Measurements from ENCODE around the gene KRTAP5-4. TPM values are rescaled to one million over a fixed set of nuclear protein-coding genes. Genes with fewer than 3 reads are reported as not detected.
"Not testable (repeated sequence)": the region's sequence is repeated elsewhere in the genome, so short reads cannot be mapped to it uniquely, and the experiment has no call there.

Gene KRTAP5-4, protein sequence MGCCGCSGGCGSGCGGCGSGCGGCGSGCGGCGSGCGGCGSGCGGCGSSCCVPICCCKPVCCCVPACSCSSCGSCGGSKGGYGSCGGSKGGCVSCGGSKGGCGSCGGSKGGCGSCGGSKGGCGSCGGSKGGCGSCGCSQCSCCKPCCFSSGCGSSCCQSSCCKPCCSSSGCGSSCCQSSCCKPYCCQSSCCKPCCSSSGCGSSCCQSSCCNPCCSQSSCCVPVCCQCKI
- not detected for polyA plus RNA-seq (2013, experiment 1 of 2)
- not detected for polyA plus RNA-seq (2013, experiment 2 of 2)

DNA sequence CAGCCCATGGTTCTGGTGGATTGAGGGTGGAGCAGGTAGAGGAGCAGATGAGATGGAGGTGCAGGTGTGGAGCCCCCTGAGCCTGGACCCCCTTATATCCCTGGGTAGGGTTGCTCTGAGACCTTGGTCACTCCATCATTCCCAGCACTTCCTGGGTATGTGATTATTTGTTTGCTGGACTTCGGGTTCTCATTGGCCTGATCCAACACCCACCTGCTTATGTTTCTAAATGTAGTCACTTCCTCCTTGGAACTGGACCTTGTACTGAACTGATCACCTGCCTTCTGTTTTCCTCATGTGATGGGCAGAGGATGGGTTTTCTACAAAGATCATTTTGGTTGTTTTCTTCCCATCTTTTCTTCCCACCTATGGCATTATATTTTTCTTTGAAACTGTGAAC lies at the start of gene KRTAP5-4:
TSS of gene KRTAP5-4 (minus strand) at position 53 of the 400 bp plus-strand sequence. CDS start at position 8, 45 bp downstream.
- WGBS: no CpG with 5 or more reads among the region's 1 CpG

DNA sequence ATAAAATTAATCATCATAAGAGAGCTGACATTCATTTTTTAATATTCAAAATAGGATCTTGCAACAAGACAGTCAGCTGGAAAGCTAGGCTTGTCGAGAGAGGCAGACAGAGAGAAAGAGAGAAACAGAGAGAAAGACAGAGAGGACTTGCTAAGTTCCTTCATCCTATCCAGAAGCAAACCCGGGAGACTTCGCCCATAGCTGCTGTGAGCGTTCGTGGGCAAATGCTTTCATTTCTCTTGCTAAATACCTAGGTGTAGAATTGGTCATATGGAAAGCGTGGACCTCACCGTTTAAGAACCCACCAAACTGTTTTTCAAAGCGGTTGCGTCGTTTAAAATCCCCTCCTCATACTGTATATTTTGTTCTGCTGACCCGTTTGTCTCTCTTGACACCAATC lies 49.7 kb upstream of the KRTAP5-4 start:
- WGBS: 89% methylated on average over 11 of the region's 11 CpGs
- Histone ChIP-seq H3K27me3 (ENCODE audit: control insufficient read depth in 1 of 2, insufficient read depth in 1 of 2, low read length in 2 of 2) (peaks cover 63 to 86% of the 10 kb centered on the region in 2 experiments), H3K4me1 (ENCODE audit: control insufficient read depth, insufficient read depth, low read depth, low read length) (peaks cover 3% of the 10 kb centered on the region), H3K23ac (ENCODE audit: low read length in 2 of 2) (no peak overlapping the region), H4K8ac (ENCODE audit: low read length) (no peak overlapping the region), H3K79me1 (replicated peaks; ENCODE audit: low read length, poor library complexity, severe bottlenecking) (no peaks in the 10 kb centered on the region), H3K36me3 (ENCODE audit: control insufficient read depth in 1 of 2, insufficient read depth in 2 of 2, low read depth in 1 of 2, low read length in 2 of 2) (no peaks in the 10 kb centered on the region), H3K4me2 (ENCODE audit: low read length, poor library complexity, severe bottlenecking) (no peak overlapping the region), H2BK12ac (ENCODE audit: low read length in 2 of 2) (no peak overlapping the region), H3K9ac (ENCODE audit: low read length) (no peak overlapping the region), H2BK120ac (ENCODE audit: low read depth, low read length) (no peak overlapping the region), H3K18ac (ENCODE audit: low read depth in 1 of 2, low read length in 2 of 2) (no peak overlapping the region), H4K91ac (ENCODE audit: low read length) (no peak overlapping the region), H3K14ac (ENCODE audit: low read length in 2 of 2) (no peak overlapping the region), H2BK15ac (ENCODE audit: low read depth, poor library complexity, severe bottlenecking) (no peak overlapping the region), H3K9me3 (ENCODE audit: control insufficient read depth, low read length) (peaks cover 3% of the 10 kb centered on the region), H3K4me3 (ENCODE audit: insufficient read depth in 1 of 2, low read depth in 1 of 2, low read length in 2 of 2) (no peak overlapping the region), H2AK5ac (ENCODE audit: low read length, severe bottlenecking) (no peak overlapping the region), H2AFZ (ENCODE audit: low read depth, low read length) (no peak overlapping the region), H3K27ac (ENCODE audit: low read length, poor library complexity, severe bottlenecking) (no peak overlapping the region), H2BK5ac (ENCODE audit: low read depth, low read length, poor library complexity, severe bottlenecking) (no peak overlapping the region), H3K4ac (ENCODE audit: low read depth in 1 of 2, low read length in 2 of 2) (no peak overlapping the region)
- DNase-seq: no peak

More for the DNA sequence above, at the start of gene KRTAP5-4:
- no peak within 1 kb of the TSS for H2BK12ac ChIP-seq (ENCODE audit: low read length in 2 of 2)
- H2AFZ ChIP-seq (ENCODE audit: low read depth, low read length): no peak within 1 kb of the TSS
- DNase-seq: no peak
- H3K9ac ChIP-seq (ENCODE audit: low read length): no peak within 1 kb of the TSS
- H2AK5ac ChIP-seq (ENCODE audit: low read length, severe bottlenecking): no peak within 1 kb of the TSS
- H3K18ac ChIP-seq (ENCODE audit: low read depth in 1 of 2, low read length in 2 of 2): no peak within 1 kb of the TSS
- H3K23ac ChIP-seq (ENCODE audit: low read length in 2 of 2): no peak within 1 kb of the TSS
- H4K91ac ChIP-seq (ENCODE audit: low read length): no peak within 1 kb of the TSS
- no peak within 1 kb of the TSS for H2BK120ac ChIP-seq (ENCODE audit: low read depth, low read length)
- H3K9me3 ChIP-seq (ENCODE audit: control insufficient read depth, low read length): peaks cover 4% of the 10 kb centered on the region
- no peak within 1 kb of the TSS for H3K14ac ChIP-seq (ENCODE audit: low read length in 2 of 2)
- no peak within 1 kb of the TSS for H3K27ac ChIP-seq (ENCODE audit: low read length, poor library complexity, severe bottlenecking)
- no peak within 1 kb of the TSS for H2BK15ac ChIP-seq (ENCODE audit: low read depth, poor library complexity, severe bottlenecking)
- H4K8ac ChIP-seq (ENCODE audit: low read length): no peak within 1 kb of the TSS
- no peak within 1 kb of the TSS for H3K4ac ChIP-seq (ENCODE audit: low read depth in 1 of 2, low read length in 2 of 2)
- H3K4me3 ChIP-seq (ENCODE audit: insufficient read depth in 1 of 2, low read depth in 1 of 2, low read length in 2 of 2): no peak within 1 kb of the TSS
- no peak within 1 kb of the TSS for H2BK5ac ChIP-seq (ENCODE audit: low read depth, low read length, poor library complexity, severe bottlenecking)
- H3K27me3 ChIP-seq (ENCODE audit: control insufficient read depth in 1 of 2, insufficient read depth in 1 of 2, low read length in 2 of 2): peaks cover 43 to 53% of the 10 kb centered on the region in 2 experiments
- no peaks in the 10 kb centered on the region for H3K4me1 ChIP-seq (ENCODE audit: control insufficient read depth, insufficient read depth, low read depth, low read length)
- no peak within 1 kb of the TSS for H3K4me2 ChIP-seq (ENCODE audit: low read length, poor library complexity, severe bottlenecking)
- no peaks in the 10 kb centered on the region for H3K36me3 ChIP-seq (ENCODE audit: control insufficient read depth in 1 of 2, insufficient read depth in 2 of 2, low read depth in 1 of 2, low read length in 2 of 2)
- H3K79me1 ChIP-seq (replicated peaks; ENCODE audit: low read length, poor library complexity, severe bottlenecking): no peaks in the 10 kb centered on the region

DNA sequence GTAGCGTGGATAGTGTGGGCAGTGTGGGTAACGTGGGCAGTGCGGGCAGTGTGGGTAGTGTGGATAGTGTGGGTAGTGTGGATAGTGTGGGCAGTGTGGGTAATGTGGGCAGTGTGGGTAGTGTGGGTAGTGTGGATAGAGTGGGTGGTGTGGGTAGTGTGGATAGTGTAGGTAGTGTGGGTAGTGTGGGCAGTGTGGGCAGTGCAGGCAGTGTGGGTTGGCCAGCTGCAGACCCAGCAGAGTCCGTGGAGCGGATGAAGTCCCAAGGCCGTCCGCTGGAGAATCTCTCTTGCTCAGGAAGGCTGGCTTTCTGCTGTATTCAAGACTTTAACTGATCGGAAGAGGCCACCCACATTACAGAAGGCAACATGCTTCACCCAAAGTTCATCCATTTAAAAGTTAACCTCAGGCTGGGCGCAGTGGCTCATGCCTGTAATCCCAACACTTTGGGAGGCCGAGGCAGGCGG lies 49.0 kb upstream of the KRTAP5-4 start:
- H4K91ac ChIP-seq (ENCODE audit: low read length): peak overlapping the region; percentile 99
- H3K36me3 ChIP-seq (ENCODE audit: control insufficient read depth in 1 of 2, insufficient read depth in 2 of 2, low read depth in 1 of 2, low read length in 2 of 2): no peaks in the 10 kb centered on the region
- no peak overlapping the region for H3K4me2 ChIP-seq (ENCODE audit: low read length, poor library complexity, severe bottlenecking)
- DNase-seq: no peak
- no peak overlapping the region for H2AK5ac ChIP-seq (ENCODE audit: low read length, severe bottlenecking)
- peaks cover 63 to 79% of the 10 kb centered on the region in 2 experiments for H3K27me3 ChIP-seq (ENCODE audit: control insufficient read depth in 1 of 2, insufficient read depth in 1 of 2, low read length in 2 of 2)
- peak overlapping the region; percentile 47 for H4K8ac ChIP-seq (ENCODE audit: low read length)
- no peak overlapping the region for H2BK5ac ChIP-seq (ENCODE audit: low read depth, low read length, poor library complexity, severe bottlenecking)
- no peak overlapping the region for H2BK15ac ChIP-seq (ENCODE audit: low read depth, poor library complexity, severe bottlenecking)
- H3K18ac ChIP-seq (ENCODE audit: low read depth in 1 of 2, low read length in 2 of 2): peak overlapping the region; percentile 35 to 88
- H3K23ac ChIP-seq (ENCODE audit: low read length in 2 of 2): peak overlapping the region in 1 of 2 experiments; percentile 0
- H3K9me3 ChIP-seq (ENCODE audit: control insufficient read depth, low read length): peaks cover 3% of the 10 kb centered on the region
- peak overlapping the region in 1 of 2 experiments; percentile 50 for H3K14ac ChIP-seq (ENCODE audit: low read length in 2 of 2)
- WGBS: 85% methylated on average over 9 of the region's 11 CpGs
- no peak overlapping the region for H3K27ac ChIP-seq (ENCODE audit: low read length, poor library complexity, severe bottlenecking)
- no peaks in the 10 kb centered on the region for H3K79me1 ChIP-seq (replicated peaks; ENCODE audit: low read length, poor library complexity, severe bottlenecking)
- H3K9ac ChIP-seq (ENCODE audit: low read length): no peak overlapping the region
- peaks cover 3% of the 10 kb centered on the region for H3K4me1 ChIP-seq (ENCODE audit: control insufficient read depth, insufficient read depth, low read depth, low read length)
- no peak overlapping the region for H3K4me3 ChIP-seq (ENCODE audit: insufficient read depth in 1 of 2, low read depth in 1 of 2, low read length in 2 of 2)
- H3K4ac ChIP-seq (ENCODE audit: low read depth in 1 of 2, low read length in 2 of 2): peak overlapping the region in 1 of 2 experiments; percentile 29
- H2AFZ ChIP-seq (ENCODE audit: low read depth, low read length): no peak overlapping the region
- no peak overlapping the region for H2BK120ac ChIP-seq (ENCODE audit: low read depth, low read length)
- H2BK12ac ChIP-seq (ENCODE audit: low read length in 2 of 2): peak overlapping the region; percentile 31 to 87

DNA sequence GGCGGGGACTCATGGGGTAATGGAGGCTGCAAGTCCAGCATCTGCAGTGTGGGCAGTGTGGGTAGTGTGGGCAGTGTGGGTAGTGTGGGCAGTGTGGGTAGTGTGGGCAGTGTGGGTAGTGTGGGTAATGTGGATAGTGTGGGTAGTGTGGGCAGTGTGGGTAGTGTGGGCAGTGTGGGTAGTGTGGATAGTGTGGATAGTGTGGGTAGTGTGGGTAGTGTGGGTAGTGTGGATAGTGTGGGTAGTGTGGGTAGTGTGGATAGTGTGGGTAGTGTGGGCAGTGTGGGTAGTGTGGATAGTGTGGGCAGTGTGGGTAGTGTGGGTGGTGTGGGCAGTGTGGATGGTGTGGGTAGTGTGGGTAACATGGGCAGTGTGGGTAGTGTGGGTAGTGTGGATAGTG lies 48.5 kb upstream of the KRTAP5-4 start:
- peak overlapping the region; percentile 31 to 87 for H2BK12ac ChIP-seq (ENCODE audit: low read length in 2 of 2)
- DNase-seq; H3K79me1 ChIP-seq (replicated peaks; ENCODE audit: low read length, poor library complexity, severe bottlenecking); H3K23ac ChIP-seq (ENCODE audit: low read length in 2 of 2); H3K9ac ChIP-seq (ENCODE audit: low read length); H3K14ac ChIP-seq (ENCODE audit: low read length in 2 of 2); H3K4me1 ChIP-seq (ENCODE audit: control insufficient read depth, insufficient read depth, low read depth, low read length); H3K36me3 ChIP-seq (ENCODE audit: control insufficient read depth in 1 of 2, insufficient read depth in 2 of 2, low read depth in 1 of 2, low read length in 2 of 2); H3K9me3 ChIP-seq (ENCODE audit: control insufficient read depth, low read length); H3K27ac ChIP-seq (ENCODE audit: low read length, poor library complexity, severe bottlenecking); H2BK15ac ChIP-seq (ENCODE audit: low read depth, poor library complexity, severe bottlenecking); H2BK120ac ChIP-seq (ENCODE audit: low read depth, low read length); H4K91ac ChIP-seq (ENCODE audit: low read length); H2AK5ac ChIP-seq (ENCODE audit: low read length, severe bottlenecking); H3K4me3 ChIP-seq (ENCODE audit: insufficient read depth in 1 of 2, low read depth in 1 of 2, low read length in 2 of 2); H4K8ac ChIP-seq (ENCODE audit: low read length); H3K4me2 ChIP-seq (ENCODE audit: low read length, poor library complexity, severe bottlenecking); H2AFZ ChIP-seq (ENCODE audit: low read depth, low read length); H2BK5ac ChIP-seq (ENCODE audit: low read depth, low read length, poor library complexity, severe bottlenecking): not testable (repeated sequence)
- peaks cover 58 to 74% of the 10 kb centered on the region in 2 experiments for H3K27me3 ChIP-seq (ENCODE audit: control insufficient read depth in 1 of 2, insufficient read depth in 1 of 2, low read length in 2 of 2)
- WGBS: 98% methylated on average over 1 of the region's 1 CpG
- H3K4ac ChIP-seq (ENCODE audit: low read depth in 1 of 2, low read length in 2 of 2): peak overlapping the region in 1 of 2 experiments; percentile 29
- peak overlapping the region in 1 of 2 experiments; percentile 23 for H3K18ac ChIP-seq (ENCODE audit: low read depth in 1 of 2, low read length in 2 of 2)

All from mesenchymal stem cell (in vitro differentiated cells and primary cell).